Uterus (tissue), 4 donors: Measurements from ENCODE around the gene GABRE. TPM values are rescaled to one million over a fixed set of nuclear protein-coding genes. Genes with fewer than 3 reads are reported as not detected.

Experiments
- DNase-seq, 2 donors: peaks; one replicate each; pipeline ENCODE4 v3.0.0-alpha.2; 2019 to 2020
- H3K27ac ChIP-seq, 2 donors: fragments of 200-600 bp; sonication (generic); 1 replicate in 1 of 2; 2 replicates in 1 of 2; pipeline ENCODE4 v1.5.1; 2016 to 2018
- H3K27me3 ChIP-seq, 2 donors: fragments of 200-600 bp; sonication (generic); one replicate each; pipeline ENCODE4 v1.5.1; 2018 to 2019; ENCODE audit warnings: control low read depth in 1 of 2
- H3K36me3 ChIP-seq, 2 donors: fragments of 200-600 bp; sonication (generic); one replicate each; pipeline ENCODE4 v1.5.1; 2019; ENCODE audit warnings: control low read depth in 1 of 2
- H3K4me1 ChIP-seq, 2 donors: fragments of 200-600 bp; sonication (generic); one replicate each; pipeline ENCODE4 v1.5.1; 2018 to 2019; ENCODE audit warnings: control low read depth in 1 of 2
- H3K4me3 ChIP-seq, 2 donors: fragments of 200-600 bp; sonication (generic); 1 replicate in 1 of 2; 2 replicates in 1 of 2; pipeline ENCODE4 v1.5.1; 2018 to 2019; ENCODE audit warnings: mild to moderate bottlenecking in 1 of 2
- H3K9me3 ChIP-seq, 2 donors: fragments of 200-600 bp; sonication (generic); one replicate each; pipeline ENCODE4 v1.5.1; 2019; ENCODE audit warnings: control low read depth in 1 of 2
- POLR2A ChIP-seq, 2 donors: fragments of 450-650 bp; IDR thresholded peaks; one replicate each; pipeline ENCODE4 v1.6.1; 2016; ENCODE audit warnings: antibody characterized with exemption in 2 of 2, mild to moderate bottlenecking in 1 of 2, moderate library complexity in 1 of 2
- intact Hi-C: fragments of 100-400 bp; cut with DNase I; formaldehyde crosslinking; loops from one replicate; pipeline ENCODE4 v1.15.1; 2023; ENCODE audit warnings: low total_unique reads
- total RNA-seq, 4 donors: library from RNA; depleted of rRNA in 3 of 4; stranded (reverse); fragments of >200 nt in 3 of 4; gene quantifications; one replicate each; pipeline versions ENCODE4 v1.1.0 to v1.2.4, GENCODE V29; 2014 to 2023
- TF ChIP-seq, protein P1 (sequence below), 4 experiments: fragments of 200-600 bp in 2 of 4; fragments of 450-650 bp in 2 of 4; sonication (generic) in 2 of 4; IDR thresholded peaks; one replicate each; pipeline ENCODE4 v1.5.1; 2016 to 2019; ENCODE audit warnings: antibody characterized with exemption in 4 of 4, mild to moderate bottlenecking in 2 of 4, moderate library complexity in 1 of 4
- donor health status: DM: yes; HTN: yes; CAD: no.

The GABRE gene
- total RNA-seq, 4 donors from 2014 or later, result 27.0 to 54.2 (median 27.8) TPM

- no peaks in the 10 kb centered on the region for H3K36me3 ChIP-seq
- DNase-seq, result no peak
- intact Hi-C loops, result no loop called here
Measured at GRCh38 chrX:151958101-151958500, 16.4 kb downstream of the GABRE start.

GRCh38 chrX:151954730-151955129, 19.7 kb downstream of the GABRE start:
- intact Hi-C loops, result no loop called here
- Histone ChIP-seq H3K4me3 (no peak overlapping the region), H3K36me3 (no peaks in the 10 kb centered on the region), H3K9me3 (no peaks in the 10 kb centered on the region), H3K27me3 (no peaks in the 10 kb centered on the region), H3K4me1 (no peaks in the 10 kb centered on the region), H3K27ac (no peak overlapping the region)
- DNase-seq, result no peak
- TF ChIP-seq POLR2A (IDR thresholded peaks at IDR 0.05), result no peak
- TF ChIP-seq, protein P1, sequence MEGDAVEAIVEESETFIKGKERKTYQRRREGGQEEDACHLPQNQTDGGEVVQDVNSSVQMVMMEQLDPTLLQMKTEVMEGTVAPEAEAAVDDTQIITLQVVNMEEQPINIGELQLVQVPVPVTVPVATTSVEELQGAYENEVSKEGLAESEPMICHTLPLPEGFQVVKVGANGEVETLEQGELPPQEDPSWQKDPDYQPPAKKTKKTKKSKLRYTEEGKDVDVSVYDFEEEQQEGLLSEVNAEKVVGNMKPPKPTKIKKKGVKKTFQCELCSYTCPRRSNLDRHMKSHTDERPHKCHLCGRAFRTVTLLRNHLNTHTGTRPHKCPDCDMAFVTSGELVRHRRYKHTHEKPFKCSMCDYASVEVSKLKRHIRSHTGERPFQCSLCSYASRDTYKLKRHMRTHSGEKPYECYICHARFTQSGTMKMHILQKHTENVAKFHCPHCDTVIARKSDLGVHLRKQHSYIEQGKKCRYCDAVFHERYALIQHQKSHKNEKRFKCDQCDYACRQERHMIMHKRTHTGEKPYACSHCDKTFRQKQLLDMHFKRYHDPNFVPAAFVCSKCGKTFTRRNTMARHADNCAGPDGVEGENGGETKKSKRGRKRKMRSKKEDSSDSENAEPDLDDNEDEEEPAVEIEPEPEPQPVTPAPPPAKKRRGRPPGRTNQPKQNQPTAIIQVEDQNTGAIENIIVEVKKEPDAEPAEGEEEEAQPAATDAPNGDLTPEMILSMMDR (IDR thresholded peaks at IDR 0.05), result no peak

More at GRCh38 chrX:151958101-151958500, 16.4 kb downstream of the GABRE start:
- no peak overlapping the region for H3K4me3 ChIP-seq
- no peaks in the 10 kb centered on the region for H3K4me1 ChIP-seq
- no peaks in the 10 kb centered on the region for H3K9me3 ChIP-seq
- H3K27me3 ChIP-seq, result no peaks in the 10 kb centered on the region
- no peak overlapping the region for H3K27ac ChIP-seq
- TF ChIP-seq, protein P1 (IDR thresholded peaks at IDR 0.05), result no peak
- no peak for TF ChIP-seq POLR2A (IDR thresholded peaks at IDR 0.05)

- H3K9me3 ChIP-seq, result no peaks in the 10 kb centered on the region
- H3K27ac ChIP-seq, result no peak overlapping the region
- DNase-seq, result no peak
- no peaks in the 10 kb centered on the region for H3K4me1 ChIP-seq
- peaks cover 0 to 5% of the 10 kb centered on the region in 2 donors for H3K27me3 ChIP-seq
- TF ChIP-seq POLR2A (IDR thresholded peaks at IDR 0.05), result no peak
- TF ChIP-seq, protein P1 (IDR thresholded peaks at IDR 0.05), result no peak
- H3K4me3 ChIP-seq, result no peak overlapping the region
- H3K36me3 ChIP-seq, result no peaks in the 10 kb centered on the region
- intact Hi-C loops, result no loop called here
Measured at GRCh38 chrX:151938172-151938571, 36.3 kb downstream of the GABRE start.

DNA sequence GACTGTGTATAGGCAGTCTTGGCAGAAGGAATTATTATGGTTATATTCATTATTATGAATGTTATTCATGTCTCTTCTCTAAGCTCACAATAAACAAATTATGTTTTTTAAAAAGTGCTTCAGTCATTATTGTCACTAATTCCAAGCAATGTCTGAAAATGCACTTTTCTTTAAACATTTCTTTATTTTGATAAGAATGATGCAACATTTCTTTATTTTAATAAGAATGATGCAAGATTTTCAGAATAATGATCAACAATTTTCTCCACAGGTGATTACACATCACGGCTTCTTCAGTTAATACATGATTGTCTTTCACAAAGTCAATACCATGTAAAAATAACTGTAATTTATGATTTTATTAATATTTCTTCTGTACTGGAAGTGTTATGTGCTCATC, 39.1 kb downstream of the GABRE start:
- DNase-seq, result no peak
- H3K4me3 ChIP-seq, result no peak overlapping the region
- peaks cover 0 to 5% of the 10 kb centered on the region in 2 donors for H3K27me3 ChIP-seq
- H3K9me3 ChIP-seq, result no peaks in the 10 kb centered on the region
- H3K36me3 ChIP-seq, result no peaks in the 10 kb centered on the region
- no peaks in the 10 kb centered on the region for H3K4me1 ChIP-seq
- TF ChIP-seq, protein P1 (IDR thresholded peaks at IDR 0.05), result no peak
- no peak for TF ChIP-seq POLR2A (IDR thresholded peaks at IDR 0.05)
- H3K27ac ChIP-seq, result no peak overlapping the region
- intact Hi-C loops, result no loop called here

DNA sequence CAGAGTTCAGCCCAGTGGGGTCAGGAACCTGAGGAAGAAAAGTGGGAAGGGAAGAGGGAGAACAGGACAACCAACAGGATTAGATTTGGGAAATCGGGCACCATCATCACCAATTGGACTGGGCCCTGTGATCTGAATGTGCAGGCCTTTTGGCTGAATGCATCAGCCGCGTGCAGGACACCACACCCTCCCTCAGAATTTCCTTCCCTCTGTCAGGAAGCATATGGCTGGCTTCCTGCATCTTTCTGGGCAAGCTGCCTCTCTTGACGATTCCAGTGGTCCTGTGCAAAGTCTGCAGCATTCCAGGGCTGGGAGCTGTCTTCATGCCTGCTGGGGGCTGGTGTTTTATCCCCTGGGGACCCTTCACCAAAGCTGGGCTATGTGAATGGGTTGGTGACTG, 45.4 kb downstream of the GABRE start:
- H3K9me3 ChIP-seq, result no peaks in the 10 kb centered on the region
- H3K27me3 ChIP-seq, result no peaks in the 10 kb centered on the region
- intact Hi-C loops, result no loop called here
- no peak for DNase-seq
- no peaks in the 10 kb centered on the region for H3K4me1 ChIP-seq
- no peak overlapping the region for H3K4me3 ChIP-seq
- H3K36me3 ChIP-seq, result no peaks in the 10 kb centered on the region
- no peak overlapping the region for H3K27ac ChIP-seq
- no peak for TF ChIP-seq POLR2A (IDR thresholded peaks at IDR 0.05)
- TF ChIP-seq, protein P1 (IDR thresholded peaks at IDR 0.05), result no peak
